NCI-H187 (cell line): ENCODE measurements around the gene PPP5C.
"Not testable (repeated sequence)": the region's sequence is repeated elsewhere in the genome, so short reads cannot be mapped to it uniquely, and the experiment has no call there.

Source experiments
- DNase-seq, 2 experiments: peaks; one replicate each; lab custom pipeline; 2025; lab: John Stamatoyannopoulos, UW

Gene PPP5C, protein sequence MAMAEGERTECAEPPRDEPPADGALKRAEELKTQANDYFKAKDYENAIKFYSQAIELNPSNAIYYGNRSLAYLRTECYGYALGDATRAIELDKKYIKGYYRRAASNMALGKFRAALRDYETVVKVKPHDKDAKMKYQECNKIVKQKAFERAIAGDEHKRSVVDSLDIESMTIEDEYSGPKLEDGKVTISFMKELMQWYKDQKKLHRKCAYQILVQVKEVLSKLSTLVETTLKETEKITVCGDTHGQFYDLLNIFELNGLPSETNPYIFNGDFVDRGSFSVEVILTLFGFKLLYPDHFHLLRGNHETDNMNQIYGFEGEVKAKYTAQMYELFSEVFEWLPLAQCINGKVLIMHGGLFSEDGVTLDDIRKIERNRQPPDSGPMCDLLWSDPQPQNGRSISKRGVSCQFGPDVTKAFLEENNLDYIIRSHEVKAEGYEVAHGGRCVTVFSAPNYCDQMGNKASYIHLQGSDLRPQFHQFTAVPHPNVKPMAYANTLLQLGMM

DNA sequence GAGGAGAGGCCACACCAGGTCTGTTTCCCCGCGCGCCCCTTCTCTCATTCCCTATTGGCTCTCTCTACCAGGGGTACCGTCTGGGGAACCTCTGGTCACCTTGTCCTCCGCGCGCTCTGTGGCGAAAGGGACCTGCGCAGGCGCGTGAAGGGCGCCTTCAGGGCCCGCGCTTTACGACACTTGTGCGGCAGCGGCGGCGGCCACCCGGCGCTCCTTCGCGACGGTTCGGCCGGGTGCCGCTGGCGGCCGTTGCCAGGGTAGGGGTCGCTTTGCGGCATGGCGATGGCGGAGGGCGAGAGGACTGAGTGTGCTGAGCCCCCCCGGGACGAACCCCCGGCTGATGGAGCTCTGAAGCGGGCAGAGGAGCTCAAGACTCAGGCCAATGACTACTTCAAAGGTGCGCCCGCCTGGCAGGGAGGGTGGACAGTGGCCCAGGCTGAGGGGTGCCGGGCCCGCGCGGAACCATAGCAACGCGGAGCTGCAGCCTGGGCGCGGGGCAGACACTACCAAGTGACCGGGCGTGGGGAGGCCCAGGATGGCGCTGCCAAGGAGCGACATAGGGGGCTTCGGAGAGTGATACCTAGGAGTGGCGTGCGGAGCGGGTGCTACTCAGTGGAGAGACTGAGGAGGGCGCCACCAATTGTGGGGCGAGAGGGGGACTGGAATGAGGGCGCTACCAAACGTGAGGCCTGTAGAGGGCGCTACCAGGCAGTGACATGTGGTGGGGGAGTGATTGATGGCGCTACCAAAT, at the start of gene PPP5C:
TSS of gene PPP5C (plus strand) at position 267 of the 751 bp plus-strand sequence. CDS start at position 277, 10 bp downstream.
- peak; percentile 94 to 97 for DNase-seq

GRCh38 chr19:46297700-46298478, 49.0 kb upstream of the PPP5C start:
- no peak for DNase-seq

- no peak for DNase-seq
Measured at GRCh38 chr19:46298479-46299003, 48.3 kb upstream of the PPP5C start.

- peak; percentile 71 to 91 for DNase-seq
Measured at GRCh38 chr19:46299004-46299509, 47.8 kb upstream of the PPP5C start.

- no peak for DNase-seq
Measured at GRCh38 chr19:46299695-46300094, 47.2 kb upstream of the PPP5C start.

- no peak for DNase-seq
Measured at GRCh38 chr19:46303322-46303690, 43.6 kb upstream of the PPP5C start.

DNA sequence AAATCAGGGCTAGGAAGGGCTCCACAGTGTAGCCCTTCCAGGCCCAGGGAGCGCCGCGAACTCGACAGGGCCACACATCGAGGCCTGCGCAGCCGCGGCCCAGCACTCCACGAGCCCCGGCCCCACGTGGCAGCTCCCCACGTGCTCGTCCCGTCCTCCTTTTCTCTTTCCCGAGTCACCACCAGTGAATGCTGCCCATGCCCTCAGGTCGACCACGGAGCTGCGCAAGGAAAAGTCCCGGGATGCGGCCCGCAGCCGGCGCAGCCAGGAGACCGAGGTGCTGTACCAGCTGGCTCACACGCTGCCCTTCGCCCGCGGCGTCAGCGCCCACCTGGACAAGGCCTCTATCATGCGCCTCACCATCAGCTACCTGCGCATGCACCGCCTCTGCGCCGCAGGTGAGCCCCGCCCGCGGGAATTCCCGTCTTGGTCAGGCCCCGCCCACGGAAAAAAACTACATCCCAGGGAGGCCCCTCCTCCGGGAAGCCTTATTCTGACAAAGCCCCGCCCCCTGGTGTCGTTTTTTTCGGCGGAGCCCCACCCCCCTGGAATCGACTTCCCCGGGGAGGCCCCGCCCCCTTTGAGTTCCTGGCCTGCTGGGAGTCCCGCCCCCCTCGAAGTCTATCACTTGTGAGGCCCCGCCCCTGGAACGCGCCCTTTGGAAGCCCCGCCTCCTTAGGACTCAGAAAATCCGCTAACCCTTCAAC, 43.0 kb upstream of the PPP5C start:
- DNase-seq: peak; percentile 51 to 92

- DNase-seq: no peak
Measured at GRCh38 chr19:46306501-46306900, 40.4 kb upstream of the PPP5C start.

- DNase-seq: no peak
Measured at GRCh38 chr19:46308510-46308909, 38.4 kb upstream of the PPP5C start.

GRCh38 chr19:46309056-46309455, 37.8 kb upstream of the PPP5C start:
- no peak for DNase-seq

GRCh38 chr19:46311444-46311843, 35.4 kb upstream of the PPP5C start:
- DNase-seq: no peak

DNA sequence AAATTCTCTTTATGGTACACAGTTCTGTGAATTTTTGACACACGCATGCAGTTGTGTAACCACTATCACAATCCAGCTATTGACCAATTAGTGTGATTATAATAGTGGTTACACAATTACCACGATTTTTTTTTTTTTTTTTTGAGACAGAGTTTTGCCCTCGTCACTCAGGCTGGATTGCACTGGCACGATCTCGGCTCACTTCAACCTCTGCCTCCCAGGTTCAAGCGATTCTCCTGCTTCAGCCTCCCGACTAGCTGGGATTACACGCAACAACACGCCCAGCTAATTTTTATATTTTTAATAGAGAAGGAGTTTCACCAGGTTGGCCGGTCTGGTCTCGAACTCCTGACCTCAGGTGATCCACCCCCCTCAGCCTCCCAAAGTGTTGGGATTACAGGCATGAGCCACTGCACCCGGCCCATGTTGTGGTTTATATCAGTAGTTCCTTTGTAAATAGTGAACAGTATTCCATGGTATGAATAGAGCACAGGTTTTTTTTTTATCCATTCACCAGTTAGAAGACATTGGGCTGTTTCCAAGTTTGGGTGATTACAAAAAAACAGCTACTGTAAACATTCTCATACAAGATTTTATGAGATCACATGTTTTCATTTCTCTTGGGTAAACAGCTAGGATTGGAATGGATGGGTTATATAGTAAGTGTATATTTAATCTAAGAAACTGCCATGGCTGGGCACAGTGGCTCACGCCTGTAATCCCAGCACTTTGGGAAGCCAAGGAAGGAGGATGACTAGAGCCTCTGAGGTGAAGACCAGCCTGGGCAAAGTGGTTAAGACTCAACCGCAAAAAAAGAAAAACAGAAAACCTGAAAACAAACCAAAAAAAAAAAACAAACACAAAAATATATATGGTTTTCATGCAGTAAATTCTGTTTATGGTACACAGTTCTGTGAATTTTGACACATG, 33.1 kb upstream of the PPP5C start:
- not testable (repeated sequence) for DNase-seq

DNA sequence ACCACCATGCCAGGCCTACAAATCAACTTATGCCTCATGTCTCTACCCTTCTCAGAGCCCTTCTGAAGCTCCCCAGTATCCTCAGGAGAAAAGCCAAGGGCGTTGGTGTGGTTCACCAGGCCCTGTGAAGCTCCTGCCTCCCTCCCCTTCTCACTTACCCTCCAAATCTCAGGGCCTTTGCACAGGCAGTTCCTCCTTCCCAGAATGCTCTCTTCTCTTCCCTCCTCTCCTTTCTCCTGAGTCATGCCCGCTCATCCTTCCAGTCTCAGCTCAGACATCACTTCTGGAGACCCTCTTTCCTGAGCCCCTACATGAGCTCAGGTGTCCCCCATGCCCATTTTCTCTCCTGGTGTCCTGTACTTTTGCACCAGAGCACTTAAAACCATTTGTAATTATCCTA, 29.5 kb upstream of the PPP5C start:
- no peak for DNase-seq

- DNase-seq: no peak
Measured at GRCh38 chr19:46319613-46320012, 27.3 kb upstream of the PPP5C start.

DNA sequence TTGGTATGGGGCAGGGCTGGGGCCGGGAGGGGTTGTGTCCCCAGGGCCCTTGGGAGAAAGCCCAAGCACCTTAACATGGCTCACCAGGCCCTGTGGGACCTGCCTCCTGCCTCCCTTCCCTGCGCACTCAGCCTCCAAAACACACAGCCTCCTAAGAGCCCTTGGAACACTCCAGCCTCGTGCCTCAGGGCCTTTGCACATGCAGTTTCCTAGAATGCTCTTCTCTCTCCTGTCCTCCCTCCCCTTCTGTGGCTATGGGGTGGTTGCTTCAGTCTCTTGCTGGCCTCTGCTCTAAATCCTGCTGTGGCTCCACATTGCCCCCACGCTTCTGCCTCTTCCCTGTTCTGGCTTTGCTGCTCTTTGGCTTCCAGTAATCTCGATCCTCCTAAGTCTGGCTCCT, 26.3 kb upstream of the PPP5C start:
- no peak for DNase-seq

DNA sequence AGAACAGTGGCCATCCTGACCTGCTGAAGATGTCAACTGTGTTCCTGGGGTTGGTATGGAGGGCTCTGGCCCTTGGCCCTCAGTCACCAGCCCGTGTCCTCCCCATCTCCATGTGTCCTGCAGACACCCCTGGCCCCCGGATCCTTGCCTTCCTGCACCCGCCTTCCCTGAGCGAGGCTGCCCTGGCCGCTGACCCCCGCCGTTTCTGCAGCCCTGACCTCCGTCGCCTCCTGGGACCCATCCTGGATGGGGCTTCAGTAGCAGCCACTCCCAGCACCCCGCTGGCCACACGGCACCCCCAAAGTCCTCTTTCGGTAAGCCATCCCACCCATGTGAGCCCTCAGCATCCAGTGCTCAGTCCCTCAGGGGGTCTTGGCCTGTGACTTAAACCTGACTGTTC, 25.2 kb upstream of the PPP5C start:
- no peak for DNase-seq

GRCh38 chr19:46323227-46323626, 23.7 kb upstream of the PPP5C start:
- DNase-seq: not testable (repeated sequence)

DNA sequence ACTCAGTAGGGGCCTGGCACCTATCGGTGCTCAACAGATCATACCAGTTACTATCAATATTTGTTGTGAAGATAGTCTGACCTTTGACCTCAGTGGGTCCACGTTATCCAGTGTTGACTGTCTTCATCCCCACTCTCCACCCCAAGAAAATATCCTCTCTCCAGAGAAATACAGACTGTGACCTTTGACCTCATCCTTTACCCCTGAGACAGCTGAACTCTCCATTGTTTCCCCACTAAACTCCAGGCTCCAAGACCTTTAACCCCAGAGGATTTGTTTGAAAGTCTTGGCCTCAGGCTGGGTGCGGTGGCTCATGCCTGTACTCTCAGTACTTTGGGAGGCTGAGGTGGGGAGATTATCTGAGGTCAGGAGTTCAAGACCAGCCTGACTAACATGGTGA, 22.6 kb upstream of the PPP5C start:
- DNase-seq: no peak

- DNase-seq: no peak
Measured at GRCh38 chr19:46326608-46327007, 20.3 kb upstream of the PPP5C start.

- no peak for DNase-seq
Measured at GRCh38 chr19:46328079-46328478, 18.8 kb upstream of the PPP5C start.
